ENCODE results near the gene TSEN34. TPM values are rescaled to one million over a fixed set of nuclear protein-coding genes. Genes with fewer than 3 reads are reported as not detected.
"Not testable (repeated sequence)": the region's sequence is repeated elsewhere in the genome, so short reads cannot be mapped to it uniquely, and the experiment has no call there.

The TSEN34 gene
- total and polyA plus RNA-seq, 7 experiments from 2014 or later: 9.5 to 48.7 (median 23.7) TPM

DNA sequence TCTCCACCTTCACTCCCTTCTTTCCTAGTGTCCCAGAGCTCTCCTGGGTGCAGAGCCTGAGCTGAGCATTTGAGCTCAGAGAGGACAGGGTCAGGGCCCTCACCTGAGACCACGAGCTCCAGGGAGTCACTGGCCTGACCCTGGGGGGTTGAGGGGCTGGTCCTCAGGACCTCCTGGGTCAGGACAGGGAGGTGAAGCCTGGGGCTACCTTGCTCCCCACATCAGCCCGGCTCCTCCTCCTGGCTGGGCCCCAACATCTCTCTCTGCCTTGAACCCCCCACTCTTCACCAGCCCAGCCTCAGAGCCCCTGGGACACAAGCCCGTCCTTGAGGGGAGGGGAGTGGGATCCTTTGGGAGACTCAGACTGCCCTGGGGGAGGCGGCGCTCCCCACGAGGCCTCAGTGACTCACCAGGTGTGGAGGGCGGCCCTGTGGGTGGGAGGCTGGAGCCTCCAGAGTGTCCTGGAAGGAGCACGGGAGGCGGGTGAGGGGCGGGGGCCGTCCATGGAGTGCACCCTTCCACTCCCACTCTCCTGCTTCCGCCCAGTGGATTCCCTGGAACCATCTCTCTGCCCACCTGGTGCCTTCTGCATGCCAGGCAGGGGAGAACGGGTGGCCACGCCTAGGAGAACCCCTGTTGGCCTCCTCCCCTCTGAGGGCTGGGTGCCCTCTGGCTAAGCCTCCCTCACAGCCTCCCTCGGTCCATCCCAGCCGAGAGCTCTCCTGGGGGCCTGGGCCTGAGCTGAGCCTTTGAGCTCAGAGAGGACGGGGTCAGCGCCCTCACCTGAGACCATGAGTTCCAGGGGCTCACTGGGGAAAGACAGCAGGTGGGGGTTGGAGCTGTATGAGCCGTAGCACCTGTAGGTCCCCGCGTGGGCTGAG lies 48.6 kb downstream of the TSEN34 start:
- H3K4me3 Mint-ChIP-seq; CTCF ChIA-PET; H3K4me1 ChIP-seq (ENCODE audit: control insufficient read depth in 2 of 2, insufficient read depth in 2 of 2, low read length in 2 of 2); POLR2A ChIA-PET; DNase-seq; H3K4me3 ChIP-seq (ENCODE audit: low read length); ATAC-seq; H3K36me3 Mint-ChIP-seq; intact Hi-C loops (cut with micrococcal nuclease); H3K9me3 Mint-ChIP-seq; H3K9me3 ChIP-seq (ENCODE audit: control insufficient read depth in 2 of 3, low read length in 3 of 3); H3K36me3 ChIP-seq (ENCODE audit: control insufficient read depth in 2 of 3, insufficient read depth in 3 of 3, low read length in 3 of 3); H3K27me3 ChIP-seq (ENCODE audit: control insufficient read depth in 2 of 2, insufficient read depth in 2 of 2, low read length in 2 of 2); H3K4me1 Mint-ChIP-seq; H3K27ac ChIP-seq (ENCODE audit: low read depth, low read length): not testable (repeated sequence)
- peak overlapping the region in 1 of 9 donors; percentile 56 for H3K27ac Mint-ChIP-seq
- H3K27me3 Mint-ChIP-seq: peaks cover 0 to 27% (median 0%) of the 10 kb centered on the region in 5 donors

DNA sequence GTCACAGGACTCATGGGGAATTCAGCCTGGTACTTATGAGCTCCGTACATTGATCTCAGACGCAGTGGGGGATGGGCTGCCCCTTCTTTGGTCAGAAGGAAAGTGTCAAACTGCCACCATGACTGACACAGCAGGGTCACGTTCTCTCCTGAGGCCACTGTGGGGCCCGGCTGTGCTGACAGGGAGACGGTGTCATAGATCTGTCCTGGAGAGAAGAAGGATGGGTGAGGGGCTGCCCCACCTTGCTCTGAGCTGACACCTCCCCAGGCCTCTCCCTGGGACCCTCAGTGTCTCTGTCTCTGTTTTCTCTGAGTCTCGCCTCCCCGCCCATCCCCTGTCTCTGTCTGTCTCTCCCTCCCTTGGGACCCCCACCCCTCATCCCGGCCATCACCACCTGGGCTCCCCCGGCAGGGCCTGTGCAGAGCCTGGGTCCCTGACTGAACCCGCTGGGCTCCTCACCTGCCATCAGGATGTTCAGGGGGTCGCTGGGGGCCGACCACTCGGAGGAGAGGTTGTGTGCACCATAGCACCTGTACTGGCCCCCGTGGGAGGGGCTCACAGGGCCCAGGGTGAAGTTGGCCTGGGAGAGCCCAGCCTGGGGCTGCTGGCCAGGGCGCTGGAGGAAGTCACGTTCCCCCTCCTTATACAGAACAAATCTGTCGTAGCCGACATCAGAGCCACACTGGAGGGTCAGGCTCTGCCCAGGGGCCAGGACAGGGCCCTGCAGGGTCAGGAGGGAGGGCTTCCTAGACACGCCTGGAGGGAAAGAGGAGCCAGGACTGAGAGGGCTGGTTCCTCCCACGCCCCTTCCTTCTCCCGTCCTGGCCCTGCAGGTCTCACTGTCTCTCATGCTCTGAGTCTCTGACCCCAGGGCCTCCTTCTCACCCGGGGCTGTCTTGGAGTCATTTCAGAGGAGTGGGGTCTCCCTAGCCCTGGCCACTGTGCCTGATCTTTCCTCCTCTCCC lies 49.5 kb downstream of the TSEN34 start:
- H3K36me3 ChIP-seq (ENCODE audit: control insufficient read depth in 2 of 3, insufficient read depth in 3 of 3, low read length in 3 of 3); H3K4me1 ChIP-seq (ENCODE audit: control insufficient read depth in 2 of 2, insufficient read depth in 2 of 2, low read length in 2 of 2); H3K27ac Mint-ChIP-seq; H3K4me3 ChIP-seq (ENCODE audit: low read length); DNase-seq; POLR2A ChIA-PET; ATAC-seq; intact Hi-C loops (cut with micrococcal nuclease); H3K4me1 Mint-ChIP-seq; H3K4me3 Mint-ChIP-seq; H3K36me3 Mint-ChIP-seq; H3K27ac ChIP-seq (ENCODE audit: low read depth, low read length); CTCF ChIA-PET; H3K9me3 ChIP-seq (ENCODE audit: control insufficient read depth in 2 of 3, low read length in 3 of 3); H3K9me3 Mint-ChIP-seq; H3K27me3 ChIP-seq (ENCODE audit: control insufficient read depth in 2 of 2, insufficient read depth in 2 of 2, low read length in 2 of 2): not testable (repeated sequence)
- H3K27me3 Mint-ChIP-seq: peaks cover 0 to 23% (median 0%) of the 10 kb centered on the region in 5 donors

DNA sequence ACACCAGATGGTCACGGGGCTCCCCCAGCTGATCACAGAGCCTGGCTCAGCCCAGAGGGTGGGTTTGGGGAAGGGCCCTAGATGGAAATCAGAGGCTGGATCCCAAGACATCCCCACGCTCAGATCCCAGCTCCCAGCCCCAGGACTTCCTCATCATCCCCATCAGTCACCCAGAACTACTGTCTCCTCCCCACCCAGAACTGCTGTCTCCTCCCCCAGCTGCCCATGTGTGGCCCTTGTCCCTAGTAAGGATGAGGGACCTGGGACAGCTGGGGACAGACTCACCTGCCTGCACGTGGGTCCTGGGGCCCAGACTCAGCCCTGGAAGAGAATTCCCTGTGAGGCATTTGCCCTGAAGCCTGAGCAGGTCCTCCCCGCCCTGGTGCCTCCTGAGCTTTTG lies 51.1 kb downstream of the TSEN34 start:
- H3K27ac ChIP-seq (ENCODE audit: low read depth, low read length); H3K36me3 ChIP-seq (ENCODE audit: control insufficient read depth in 2 of 3, insufficient read depth in 3 of 3, low read length in 3 of 3); intact Hi-C loops (cut with micrococcal nuclease); H3K27me3 ChIP-seq (ENCODE audit: control insufficient read depth in 2 of 2, insufficient read depth in 2 of 2, low read length in 2 of 2); H3K4me3 ChIP-seq (ENCODE audit: low read length); DNase-seq; H3K27ac Mint-ChIP-seq; H3K4me3 Mint-ChIP-seq; H3K36me3 Mint-ChIP-seq; CTCF ChIA-PET; POLR2A ChIA-PET; H3K4me1 ChIP-seq (ENCODE audit: control insufficient read depth in 2 of 2, insufficient read depth in 2 of 2, low read length in 2 of 2); H3K9me3 ChIP-seq (ENCODE audit: control insufficient read depth in 2 of 3, low read length in 3 of 3); H3K4me1 Mint-ChIP-seq; H3K9me3 Mint-ChIP-seq: not testable (repeated sequence)
- ATAC-seq: peak; percentile 25
- H3K27me3 Mint-ChIP-seq: peaks cover 0 to 14% (median 0%) of the 10 kb centered on the region in 5 donors

GRCh38 chr19:54242646-54243045 lies 51.5 kb downstream of the TSEN34 start, which contains the start of gene LILRA6:
LILRA6 (minus strand) TSS chr19:54242790.
- H3K27ac Mint-ChIP-seq; H3K27ac ChIP-seq (ENCODE audit: low read depth, low read length): not testable (repeated sequence)

GRCh38 chr19:54243809-54244208 lies 52.7 kb downstream of the TSEN34 start:
- H3K4me3 Mint-ChIP-seq; H3K36me3 Mint-ChIP-seq; H3K27ac Mint-ChIP-seq; ATAC-seq; H3K27ac ChIP-seq (ENCODE audit: low read depth, low read length); H3K27me3 Mint-ChIP-seq; H3K9me3 Mint-ChIP-seq; H3K9me3 ChIP-seq (ENCODE audit: control insufficient read depth in 2 of 3, low read length in 3 of 3); H3K36me3 ChIP-seq (ENCODE audit: control insufficient read depth in 2 of 3, insufficient read depth in 3 of 3, low read length in 3 of 3); CTCF ChIA-PET; POLR2A ChIA-PET; H3K4me1 ChIP-seq (ENCODE audit: control insufficient read depth in 2 of 2, insufficient read depth in 2 of 2, low read length in 2 of 2); DNase-seq; H3K4me3 ChIP-seq (ENCODE audit: low read length); H3K27me3 ChIP-seq (ENCODE audit: control insufficient read depth in 2 of 2, insufficient read depth in 2 of 2, low read length in 2 of 2): not testable (repeated sequence)
- intact Hi-C loops (cut with micrococcal nuclease): loop anchor here in 1 of 2 donors (2.0 kb wide), 1 partner anchor 21 kb away; the partner anchor contains the start of gene LILRB3
- peaks cover 7 to 12% (median 11%) of the 10 kb centered on the region in 7 donors for H3K4me1 Mint-ChIP-seq

More at GRCh38 chr19:54242646-54243045, 51.5 kb downstream of the TSEN34 start, which contains the start of gene LILRA6:
- DNase-seq; CTCF ChIA-PET; H3K4me3 Mint-ChIP-seq; H3K9me3 Mint-ChIP-seq; intact Hi-C loops (cut with micrococcal nuclease); H3K4me1 ChIP-seq (ENCODE audit: control insufficient read depth in 2 of 2, insufficient read depth in 2 of 2, low read length in 2 of 2); H3K9me3 ChIP-seq (ENCODE audit: control insufficient read depth in 2 of 3, low read length in 3 of 3); H3K4me3 ChIP-seq (ENCODE audit: low read length); H3K36me3 Mint-ChIP-seq; H3K27me3 ChIP-seq (ENCODE audit: control insufficient read depth in 2 of 2, insufficient read depth in 2 of 2, low read length in 2 of 2); H3K36me3 ChIP-seq (ENCODE audit: control insufficient read depth in 2 of 3, insufficient read depth in 3 of 3, low read length in 3 of 3); POLR2A ChIA-PET; H3K4me1 Mint-ChIP-seq: not testable (repeated sequence)
- ATAC-seq: peak; percentile 90
- peaks cover 0 to 13% (median 0%) of the 10 kb centered on the region in 5 donors for H3K27me3 Mint-ChIP-seq

Data from naive thymus-derived CD4-positive, alpha-beta T cell (primary cell).